Measurements from ENCODE around the gene MYLK.
"Not testable (repeated sequence)": the region's sequence is repeated elsewhere in the genome, so short reads cannot be mapped to it uniquely, and the experiment has no call there.

Gene MYLK

GRCh38 chr3:123606527-123606926, 277.6 kb downstream of the MYLK start:
- Histone ChIP-seq H4K20me1 (ENCODE audit: insufficient read depth, low read length, poor library complexity, severe bottlenecking) (no peaks in the 10 kb centered on the region), H3K4me2 (ENCODE audit: low read depth, low read length, poor library complexity, severe bottlenecking) (no peak overlapping the region), H3K9ac (ENCODE audit: low read depth, low read length, poor library complexity, severe bottlenecking) (no peak overlapping the region), H3K9me3 (ENCODE audit: insufficient read depth, low read depth, low read length) (no peaks in the 10 kb centered on the region), H3K79me2 (ENCODE audit: insufficient read depth, low read length) (no peaks in the 10 kb centered on the region), H3K27me3 (ENCODE audit: insufficient read depth, low read length, poor library complexity, severe bottlenecking) (no peaks in the 10 kb centered on the region), H3K36me3 (ENCODE audit: insufficient read depth, low read length) (no peaks in the 10 kb centered on the region), H3K9me2 (replicated peaks; ENCODE audit: low read depth, low read length) (no peaks in the 10 kb centered on the region), H3K4me3 (ENCODE audit: low read length, poor library complexity, severe bottlenecking) (no peak overlapping the region), H3K4me1 (ENCODE audit: insufficient read depth, low read length, poor library complexity, severe bottlenecking) (peaks cover 27% of the 10 kb centered on the region), H3F3A (ENCODE audit: low read depth) (no peaks in the 10 kb centered on the region), H2AFZ (ENCODE audit: low read length) (no peak overlapping the region)
- TF ChIP-seq EZH2phosphoT487 (IDR thresholded peaks at IDR 0.05; ENCODE audit: borderline replicate concordance) (no peak), CTCF (conservative IDR thresholded peaks at IDR 0.05; ENCODE audit: low read length) (no peak)

- H3F3A ChIP-seq (ENCODE audit: low read depth) = no peaks in the 10 kb centered on the region
- no peak overlapping the region for H3K4me2 ChIP-seq (ENCODE audit: low read depth, low read length, poor library complexity, severe bottlenecking)
- H3K36me3 ChIP-seq (ENCODE audit: insufficient read depth, low read length) = no peaks in the 10 kb centered on the region
- peaks cover 21% of the 10 kb centered on the region for H3K4me1 ChIP-seq (ENCODE audit: insufficient read depth, low read length, poor library complexity, severe bottlenecking)
- no peaks in the 10 kb centered on the region for H4K20me1 ChIP-seq (ENCODE audit: insufficient read depth, low read length, poor library complexity, severe bottlenecking)
- no peaks in the 10 kb centered on the region for H3K27me3 ChIP-seq (ENCODE audit: insufficient read depth, low read length, poor library complexity, severe bottlenecking)
- H3K9ac ChIP-seq (ENCODE audit: low read depth, low read length, poor library complexity, severe bottlenecking) = no peak overlapping the region
- no peak overlapping the region for H2AFZ ChIP-seq (ENCODE audit: low read length)
- TF ChIP-seq EZH2phosphoT487 (IDR thresholded peaks at IDR 0.05; ENCODE audit: borderline replicate concordance) (no peak), CTCF (conservative IDR thresholded peaks at IDR 0.05; ENCODE audit: low read length) (no peak)
- no peaks in the 10 kb centered on the region for H3K9me3 ChIP-seq (ENCODE audit: insufficient read depth, low read depth, low read length)
- H3K9me2 ChIP-seq (replicated peaks; ENCODE audit: low read depth, low read length) = no peaks in the 10 kb centered on the region
- no peaks in the 10 kb centered on the region for H3K79me2 ChIP-seq (ENCODE audit: insufficient read depth, low read length)
- no peak overlapping the region for H3K4me3 ChIP-seq (ENCODE audit: low read length, poor library complexity, severe bottlenecking)
Measured at GRCh38 chr3:123605789-123606234, 278.3 kb downstream of the MYLK start.

- not testable (repeated sequence) for H3K4me3 ChIP-seq (ENCODE audit: low read length, poor library complexity, severe bottlenecking); H3K27me3 ChIP-seq (ENCODE audit: insufficient read depth, low read length, poor library complexity, severe bottlenecking); H3F3A ChIP-seq (ENCODE audit: low read depth); H3K36me3 ChIP-seq (ENCODE audit: insufficient read depth, low read length); H3K4me2 ChIP-seq (ENCODE audit: low read depth, low read length, poor library complexity, severe bottlenecking); H3K9me3 ChIP-seq (ENCODE audit: insufficient read depth, low read depth, low read length); H3K9me2 ChIP-seq (replicated peaks; ENCODE audit: low read depth, low read length); H2AFZ ChIP-seq (ENCODE audit: low read length); H4K20me1 ChIP-seq (ENCODE audit: insufficient read depth, low read length, poor library complexity, severe bottlenecking); H3K9ac ChIP-seq (ENCODE audit: low read depth, low read length, poor library complexity, severe bottlenecking); H3K79me2 ChIP-seq (ENCODE audit: insufficient read depth, low read length)
- peaks cover 11% of the 10 kb centered on the region for H3K4me1 ChIP-seq (ENCODE audit: insufficient read depth, low read length, poor library complexity, severe bottlenecking)
Measured at GRCh38 chr3:123603153-123603552, 281.0 kb downstream of the MYLK start.

DNA sequence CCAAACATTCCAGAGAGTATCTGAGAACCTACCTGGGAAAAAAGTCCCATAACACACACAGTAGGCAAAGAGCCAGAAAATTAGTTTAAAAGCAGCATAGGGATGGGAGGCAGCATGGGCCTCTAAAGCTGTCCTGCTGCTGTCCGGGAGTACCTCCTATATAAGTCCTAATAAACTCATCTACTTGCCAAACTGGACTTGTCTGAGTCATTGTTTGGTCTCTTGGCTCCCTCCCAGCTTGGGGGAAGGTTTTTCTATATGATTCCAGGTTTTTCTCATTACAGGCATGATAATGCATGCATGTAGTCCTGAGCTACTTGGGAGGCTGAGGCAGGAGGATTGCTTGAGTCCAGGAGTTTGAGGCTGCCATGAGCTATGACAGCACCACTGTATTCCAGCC, 281.8 kb downstream of the MYLK start:
- Histone ChIP-seq H4K20me1 (ENCODE audit: insufficient read depth, low read length, poor library complexity, severe bottlenecking) (no peaks in the 10 kb centered on the region), H3K9me2 (replicated peaks; ENCODE audit: low read depth, low read length) (no peaks in the 10 kb centered on the region), H3K9ac (ENCODE audit: low read depth, low read length, poor library complexity, severe bottlenecking) (no peak overlapping the region), H2AFZ (ENCODE audit: low read length) (no peak overlapping the region), H3K4me1 (ENCODE audit: insufficient read depth, low read length, poor library complexity, severe bottlenecking) (peaks cover 11% of the 10 kb centered on the region), H3K27me3 (ENCODE audit: insufficient read depth, low read length, poor library complexity, severe bottlenecking) (no peaks in the 10 kb centered on the region), H3K9me3 (ENCODE audit: insufficient read depth, low read depth, low read length) (no peaks in the 10 kb centered on the region), H3K4me3 (ENCODE audit: low read length, poor library complexity, severe bottlenecking) (no peak overlapping the region), H3K4me2 (ENCODE audit: low read depth, low read length, poor library complexity, severe bottlenecking) (no peak overlapping the region), H3K36me3 (ENCODE audit: insufficient read depth, low read length) (no peaks in the 10 kb centered on the region), H3F3A (ENCODE audit: low read depth) (no peaks in the 10 kb centered on the region), H3K79me2 (ENCODE audit: insufficient read depth, low read length) (no peaks in the 10 kb centered on the region)
- TF ChIP-seq EZH2phosphoT487 (IDR thresholded peaks at IDR 0.05; ENCODE audit: borderline replicate concordance) (no peak), CTCF (conservative IDR thresholded peaks at IDR 0.05; ENCODE audit: low read length) (no peak)

- not testable (repeated sequence) for H3K9me3 ChIP-seq (ENCODE audit: insufficient read depth, low read depth, low read length); H3F3A ChIP-seq (ENCODE audit: low read depth); H3K9ac ChIP-seq (ENCODE audit: low read depth, low read length, poor library complexity, severe bottlenecking); H2AFZ ChIP-seq (ENCODE audit: low read length); H3K4me3 ChIP-seq (ENCODE audit: low read length, poor library complexity, severe bottlenecking); H3K9me2 ChIP-seq (replicated peaks; ENCODE audit: low read depth, low read length); H3K36me3 ChIP-seq (ENCODE audit: insufficient read depth, low read length); H3K27me3 ChIP-seq (ENCODE audit: insufficient read depth, low read length, poor library complexity, severe bottlenecking); H3K4me2 ChIP-seq (ENCODE audit: low read depth, low read length, poor library complexity, severe bottlenecking); H3K4me1 ChIP-seq (ENCODE audit: insufficient read depth, low read length, poor library complexity, severe bottlenecking); H4K20me1 ChIP-seq (ENCODE audit: insufficient read depth, low read length, poor library complexity, severe bottlenecking); H3K79me2 ChIP-seq (ENCODE audit: insufficient read depth, low read length)
Measured at GRCh38 chr3:123600863-123601262, 283.3 kb downstream of the MYLK start.

Measured in Loucy (cell line).